Ishikawa (cell line): Measurements from ENCODE around the gene DCP1B.

Experiments
- CEBPB ChIP-seq: IDR thresholded peaks from 2 replicates; pipeline ENCODE4 v1.6.1; 2012
- CREB1 ChIP-seq: IDR thresholded peaks from 2 replicates; pipeline ENCODE4 v1.6.1; 2012; ENCODE audit warnings: low read depth
- EGR1 ChIP-seq: IDR thresholded peaks from 2 replicates; pipeline ENCODE4 v1.6.1; 2012
- EP300 ChIP-seq: IDR thresholded peaks from 2 replicates; pipeline ENCODE4 v1.6.1; 2012; ENCODE audit warnings: borderline replicate concordance
- FOXM1 ChIP-seq: IDR thresholded peaks from 2 replicates; pipeline ENCODE4 v1.6.1; 2012; ENCODE audit warnings: low read depth, borderline replicate concordance
- MAX ChIP-seq: IDR thresholded peaks from 2 replicates; pipeline ENCODE4 v1.6.1; 2012
- NFIC ChIP-seq: IDR thresholded peaks from 2 replicates; pipeline ENCODE4 v1.6.1; 2012
- RAD21 ChIP-seq: IDR thresholded peaks from 2 replicates; pipeline ENCODE4 v1.6.1; 2012; ENCODE audit warnings: low read depth
- REST ChIP-seq: IDR thresholded peaks from 2 replicates; pipeline ENCODE4 v1.6.1; 2012; ENCODE audit warnings: low read depth, mild to moderate bottlenecking
- TAF1 ChIP-seq: IDR thresholded peaks from 2 replicates; pipeline ENCODE4 v1.6.1; 2012; ENCODE audit warnings: low read depth, mild to moderate bottlenecking
- TCF12 ChIP-seq: IDR thresholded peaks from 2 replicates; pipeline ENCODE4 v1.6.1; 2012; ENCODE audit warnings: low read depth
- TEAD4 ChIP-seq: IDR thresholded peaks from 2 replicates; pipeline ENCODE4 v1.6.1; 2012
- USF1 ChIP-seq: IDR thresholded peaks from 2 replicates; pipeline ENCODE4 v1.6.1; 2012
- YY1 ChIP-seq: IDR thresholded peaks from 2 replicates; pipeline ENCODE4 v1.6.1; 2012; ENCODE audit warnings: low read depth
- ZBTB7A ChIP-seq: IDR thresholded peaks from 2 replicates; pipeline ENCODE4 v1.6.1; 2012; ENCODE audit warnings: low read depth

The DCP1B gene

GRCh38 chr12:2008677-2009076 is 4.4 kb upstream of the DCP1B start:
- TF ChIP-seq CEBPB (no peak), TEAD4 (no peak), TAF1 (no peak), ZBTB7A (no peak), USF1 (no peak), MAX (no peak), YY1 (no peak), REST (no peak), RAD21 (no peak), EP300 (no peak), CREB1 (no peak), NFIC (no peak), TCF12 (no peak), FOXM1 (no peak), EGR1 (no peak)

GRCh38 chr12:2003676-2004112 is 563 bp downstream of the DCP1B start:
- TF ChIP-seq YY1 (no peak), NFIC (no peak), MAX (no peak), FOXM1 (no peak), ZBTB7A (no peak), TCF12 (no peak)

- TF ChIP-seq USF1 (no peak), YY1 (no peak), TEAD4 (no peak), REST (no peak), ZBTB7A (no peak), CEBPB (no peak), FOXM1 (no peak), EP300 (no peak), CREB1 (no peak), MAX (no peak), RAD21 (no peak), NFIC (no peak)
Observed at GRCh38 chr12:1995205-1995896, 8.9 kb downstream of the DCP1B start.

- TF ChIP-seq TCF12 = no peak
- no peak for TF ChIP-seq TAF1
- no peak for TF ChIP-seq RAD21
- no peak for TF ChIP-seq USF1
- no peak for TF ChIP-seq YY1
Observed at GRCh38 chr12:1994429-1995143, 9.7 kb downstream of the DCP1B start.

- TF ChIP-seq CREB1 (no peak), TAF1 (no peak)
Observed at GRCh38 chr12:1993871-1994371, 10.3 kb downstream of the DCP1B start.
